Ureter (tissue), 1 donor: ENCODE measurements around the gene LPAR2. TPM values are rescaled to one million over a fixed set of nuclear protein-coding genes. Genes with fewer than 3 reads are reported as not detected.
"Not testable (repeated sequence)": the region's sequence is repeated elsewhere in the genome, so short reads cannot be mapped to it uniquely, and the experiment has no call there.

Source experiments
- DNase-seq: peaks from one replicate; pipeline ENCODE4 v3.0.0-alpha.2; 2020; ENCODE audit warnings: low spot score
- total RNA-seq: library from RNA; stranded (reverse); gene quantifications from one replicate; pipeline ENCODE4 v1.2.4, GENCODE V29; 2023
- donor health status: DM: yes; HTN: yes; CAD: no.

LPAR2 gene
- total RNA-seq, 1 donor from 2014 or later = 28.6 TPM

DNA sequence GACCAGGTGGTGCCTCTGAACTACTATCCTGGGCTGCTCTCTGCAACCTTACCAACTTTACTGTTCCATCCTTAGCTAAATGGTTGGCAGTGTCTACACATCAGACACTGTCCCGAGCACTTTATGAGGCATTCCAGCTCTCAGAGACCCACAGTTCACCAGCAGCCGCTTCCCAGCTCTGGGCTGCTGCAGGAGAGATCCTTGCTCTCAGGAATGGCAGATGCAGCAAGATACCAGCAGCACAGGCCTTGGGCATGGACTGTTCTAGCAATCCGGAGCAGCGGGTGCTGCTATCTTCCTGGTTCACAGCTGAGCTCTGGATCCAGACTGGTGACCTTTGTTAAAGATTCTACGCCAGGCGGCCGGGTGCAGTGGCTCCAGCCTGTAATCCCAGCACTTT lies 3.3 kb upstream of the LPAR2 start:
- no peak for DNase-seq

DNA sequence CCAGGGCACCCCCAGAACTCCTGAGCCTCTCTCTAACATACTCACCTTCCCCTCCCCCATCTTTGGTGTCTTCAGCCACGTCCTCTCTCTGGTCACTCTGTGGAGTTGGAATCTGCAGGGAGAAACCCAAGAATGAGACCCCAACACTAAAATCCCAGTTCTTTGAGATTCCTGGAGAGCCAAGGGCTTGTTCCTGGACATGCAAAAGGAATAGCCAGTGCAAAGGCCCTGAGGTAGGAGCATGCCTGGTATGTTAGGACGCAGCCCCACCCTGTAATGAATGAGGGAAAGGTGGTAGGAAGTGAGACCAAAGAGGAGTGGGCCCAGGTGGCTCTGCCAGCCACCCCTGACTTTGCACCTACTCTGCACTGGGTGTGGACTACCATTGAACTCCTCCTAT lies 2.4 kb upstream of the LPAR2 start:
- DNase-seq = no peak

DNA sequence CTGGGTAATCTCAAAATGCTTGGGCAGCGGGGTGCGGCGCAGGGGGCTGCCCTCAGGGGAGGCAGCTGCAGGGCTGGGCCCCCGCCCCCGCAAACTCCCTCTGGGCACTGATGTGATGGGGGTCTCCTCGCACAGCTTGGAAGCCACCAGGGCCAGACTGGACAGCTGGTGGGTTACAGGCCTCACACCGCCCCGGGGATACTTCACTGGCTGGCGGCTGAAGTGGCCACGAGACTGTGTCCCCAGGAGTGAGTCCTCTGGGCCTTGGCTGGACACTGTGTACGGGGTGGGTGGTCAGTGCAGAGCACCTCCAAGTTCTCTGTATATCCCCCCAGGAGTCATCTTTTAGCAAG lies 2.0 kb upstream of the LPAR2 start:
- DNase-seq = no peak

DNA sequence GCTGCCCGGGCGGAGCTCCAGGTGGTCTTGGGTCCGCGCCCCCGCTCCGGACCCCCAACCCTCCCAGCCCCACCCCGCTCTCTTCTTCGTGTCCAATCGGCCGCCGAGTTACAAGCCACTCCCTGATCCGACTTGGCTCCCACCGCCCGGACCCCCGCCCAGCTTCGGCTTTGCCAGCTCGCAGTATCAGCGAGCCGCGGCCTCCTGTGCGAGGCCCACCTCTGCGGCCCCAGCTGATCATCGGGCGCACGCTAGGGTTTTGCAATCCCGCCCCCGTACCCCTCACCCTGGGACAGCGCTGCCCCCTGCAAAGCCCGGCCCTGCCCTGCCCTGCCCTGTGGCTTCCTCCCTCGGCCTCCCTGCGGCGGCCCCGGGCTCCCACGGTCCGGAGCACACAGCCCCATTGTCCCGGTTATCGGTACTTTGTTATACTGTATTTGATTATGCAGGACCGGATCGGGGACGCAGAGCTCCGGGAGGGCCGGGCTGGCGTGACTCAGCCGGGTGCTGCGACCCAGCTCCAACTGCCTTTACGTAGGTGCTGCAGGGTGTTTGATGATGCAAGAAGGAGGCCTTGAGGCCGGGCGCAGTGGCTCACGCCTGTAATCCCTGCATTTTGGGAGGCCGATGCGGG lies 598 bp upstream of the LPAR2 start:
- peak; percentile 74 for DNase-seq

DNA sequence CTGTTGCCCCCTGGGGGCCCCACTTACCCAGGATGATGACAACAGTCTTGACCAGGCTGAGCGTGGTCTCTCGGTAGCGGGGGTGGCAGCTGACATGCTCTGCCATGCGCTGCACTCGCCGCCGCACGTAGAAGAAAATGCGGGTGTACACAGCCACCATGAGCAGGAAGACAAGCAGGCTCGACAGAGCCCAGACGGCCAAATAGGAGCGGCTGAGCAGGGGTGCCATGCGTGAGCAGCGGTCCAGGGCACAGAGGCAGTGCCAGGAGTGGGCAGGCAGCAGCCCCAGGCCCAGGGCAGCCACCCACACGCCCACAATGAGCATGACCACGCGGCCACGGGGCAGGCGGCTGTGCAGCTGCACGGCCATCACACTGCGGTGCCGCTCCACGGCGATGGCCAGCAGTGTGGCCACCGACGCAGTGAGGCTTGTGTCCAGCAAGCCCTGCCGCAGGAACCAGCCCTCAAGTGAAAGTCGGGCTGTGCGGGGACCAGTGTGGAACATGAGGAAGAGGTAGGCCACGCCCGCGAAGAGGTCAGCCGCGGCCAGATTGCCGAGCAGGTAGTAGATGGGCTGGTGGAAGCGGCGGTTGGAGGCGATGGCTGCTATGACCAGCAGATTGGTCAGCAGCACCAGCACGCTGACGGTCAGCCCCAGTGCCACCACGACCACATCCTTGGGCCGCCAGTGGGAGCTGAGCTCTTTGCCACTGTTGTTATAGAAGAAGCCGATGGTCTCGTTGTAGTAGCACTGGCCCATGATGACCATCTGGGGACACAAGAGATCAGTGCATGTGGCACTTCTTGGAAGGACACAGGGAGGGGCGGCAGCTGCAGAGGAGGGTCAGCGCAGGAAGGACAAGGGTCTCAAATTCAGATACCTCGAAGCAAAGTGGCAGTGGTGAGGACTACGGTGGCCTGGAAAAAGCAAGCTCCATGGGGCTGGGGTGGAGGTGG lies 1.2 kb downstream of the LPAR2 start:
- DNase-seq = no peak

DNA sequence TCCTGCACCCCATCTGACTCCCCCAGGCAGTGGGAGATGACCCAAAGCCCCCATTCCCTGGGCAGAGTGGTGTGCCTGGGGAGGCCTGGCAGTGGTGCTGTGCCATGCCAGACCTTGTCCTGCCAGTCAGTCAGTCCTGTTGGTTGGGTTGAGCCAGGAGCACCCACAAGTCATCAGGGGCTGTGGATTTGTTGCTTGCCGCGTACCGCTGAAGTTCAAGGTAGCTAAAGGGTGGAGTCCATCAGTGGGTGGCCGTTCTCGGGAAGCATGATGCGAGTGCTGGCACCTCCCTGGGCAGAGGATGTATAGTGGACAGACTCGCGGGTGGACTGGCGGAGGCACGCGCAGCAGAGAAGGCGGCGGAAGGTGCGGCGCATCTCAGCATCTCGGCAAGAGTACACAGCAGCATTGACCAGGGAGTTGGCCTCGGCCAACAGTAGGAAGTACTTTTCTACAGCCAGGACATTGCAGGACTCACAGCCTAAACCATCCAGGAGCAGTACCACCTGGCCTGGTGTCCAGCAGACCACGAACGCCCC lies 3.9 kb downstream of the LPAR2 start:
- DNase-seq = no peak

DNA sequence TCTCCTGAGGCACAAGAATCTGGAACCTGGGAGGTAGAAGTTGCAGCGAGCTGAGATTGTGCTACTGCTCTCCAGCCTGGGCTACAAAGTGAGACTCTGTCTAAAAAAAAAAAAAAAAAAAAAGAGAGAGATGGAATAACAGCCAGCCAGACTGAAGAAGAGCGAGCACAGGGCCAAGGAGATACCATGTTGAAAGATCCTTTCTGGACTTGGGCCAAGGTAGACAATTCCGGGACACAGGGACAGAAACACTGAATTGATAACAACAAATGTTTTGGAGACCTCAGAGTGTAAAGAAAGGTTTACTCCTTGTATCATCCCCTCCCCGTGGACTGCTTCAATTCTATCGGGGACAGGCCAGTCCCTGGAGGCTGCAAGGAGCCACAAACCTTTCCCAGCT lies 4.6 kb downstream of the LPAR2 start:
- DNase-seq = no peak

DNA sequence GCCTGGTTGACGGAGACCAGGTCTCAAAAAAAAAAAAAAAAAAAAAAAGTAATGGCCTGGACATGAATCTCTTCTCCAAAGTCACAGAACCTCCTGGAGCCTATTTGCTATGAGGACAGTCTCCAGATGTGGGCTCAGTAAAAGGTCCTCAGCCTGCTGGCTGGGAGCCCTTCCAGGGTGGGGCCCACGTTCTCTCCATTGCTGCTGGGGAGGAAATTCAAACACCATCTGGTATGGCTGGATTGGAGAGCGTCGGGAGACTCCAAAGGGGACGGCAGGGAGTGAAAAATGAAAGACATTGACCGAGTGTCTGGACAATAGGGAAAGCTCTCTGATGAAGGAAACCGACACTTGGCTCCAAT lies 8.2 kb downstream of the LPAR2 start:
- no peak for DNase-seq

DNA sequence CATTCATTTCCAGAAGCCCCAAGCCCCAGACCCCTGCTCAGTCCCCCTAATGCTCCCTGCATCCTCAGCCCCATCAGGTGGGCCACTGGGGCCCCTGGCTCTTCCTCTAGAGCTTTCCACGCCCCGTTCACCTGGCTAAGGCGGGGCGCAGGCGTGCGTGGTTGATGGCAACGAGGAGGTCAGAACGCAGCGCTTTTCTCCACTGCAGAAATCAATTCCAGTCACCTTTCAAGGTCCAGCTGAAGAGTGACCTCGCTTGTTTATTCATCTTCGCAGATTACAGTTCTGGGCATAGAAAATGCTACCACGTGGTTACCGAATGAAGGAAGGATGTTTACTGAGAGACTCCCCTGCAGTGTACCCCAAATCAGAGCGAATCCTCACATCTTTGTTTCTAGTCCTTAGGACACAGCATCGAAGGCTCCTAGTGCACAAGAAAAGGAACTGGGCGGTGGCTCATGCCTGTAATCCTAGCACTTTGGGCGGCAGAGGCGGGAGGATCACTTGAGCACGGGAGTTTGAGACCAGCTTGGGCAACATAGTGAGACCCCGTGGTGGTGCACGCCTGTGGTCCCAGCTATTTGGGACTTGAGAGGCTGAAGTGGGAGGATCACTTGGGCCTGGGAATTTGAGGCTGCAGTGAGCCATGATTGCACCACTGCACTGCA lies 8.7 kb downstream of the LPAR2 start:
- DNase-seq = no peak

DNA sequence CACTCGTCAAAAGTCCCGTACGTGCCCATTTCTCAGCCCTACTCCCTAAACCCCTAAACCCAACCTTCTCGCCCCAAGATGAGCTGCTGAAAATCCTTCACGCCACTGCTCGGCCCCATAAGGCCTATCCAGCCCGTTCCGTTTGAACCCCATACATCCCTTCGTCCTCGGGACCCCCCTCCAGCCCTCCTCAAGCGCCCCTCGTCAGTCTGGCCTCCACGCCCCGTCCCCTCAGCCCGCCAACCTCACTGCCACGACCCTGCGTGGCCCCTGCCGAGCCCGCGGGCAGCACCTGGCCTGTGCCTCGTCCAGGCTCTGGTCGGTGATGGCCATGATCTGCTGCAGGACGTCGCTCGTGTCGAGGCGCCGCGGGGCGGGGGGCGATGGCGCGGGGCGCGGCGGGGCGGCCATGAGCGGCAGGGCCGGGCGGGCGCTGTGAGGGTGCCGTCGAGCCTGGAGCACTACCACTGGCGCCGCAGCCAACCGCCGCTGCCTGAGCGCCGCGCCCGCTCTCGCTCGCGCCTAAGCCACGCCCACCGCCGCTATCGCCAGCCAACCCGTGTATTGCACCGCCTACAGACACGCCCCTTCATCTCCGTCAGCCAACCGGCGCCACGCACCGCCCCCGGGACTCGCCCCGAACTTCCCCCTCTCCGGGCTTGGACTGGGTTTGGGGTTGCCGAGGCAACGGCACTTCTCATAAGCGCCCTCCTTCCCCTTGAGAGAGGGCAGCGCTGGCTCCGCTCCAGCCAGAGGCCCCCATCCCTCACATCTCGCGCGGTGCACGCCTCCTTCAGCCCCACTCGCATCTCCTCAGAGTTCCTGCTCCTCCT lies 9.6 kb downstream of the LPAR2 start, which contains the start of gene PBX4:
PBX4 (minus strand) TSS at position 469 of the 833 bp plus-strand sequence; CDS start at position 411, 58 bp downstream.
- DNase-seq = peak; percentile 96

DNA sequence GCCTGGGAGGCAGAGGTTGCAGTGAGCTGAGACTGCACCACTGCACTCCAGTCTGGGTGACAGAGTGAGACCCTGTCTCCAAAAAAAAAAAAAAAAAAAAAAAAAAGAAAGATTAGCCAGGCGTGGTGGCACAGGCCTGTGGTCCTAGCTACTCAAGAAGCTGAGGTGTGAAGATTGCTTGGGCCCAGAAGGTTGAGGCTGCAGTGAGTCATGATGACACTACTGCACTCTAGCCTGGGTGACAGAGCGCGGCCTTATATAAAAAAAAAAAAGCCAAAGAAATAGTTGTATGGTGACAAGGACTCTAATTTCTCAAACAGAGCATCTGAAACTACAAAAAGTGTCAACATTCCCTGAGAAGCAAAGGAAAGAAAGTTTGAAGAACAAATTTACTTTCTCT lies 12.9 kb downstream of the LPAR2 start:
- DNase-seq = no peak

DNA sequence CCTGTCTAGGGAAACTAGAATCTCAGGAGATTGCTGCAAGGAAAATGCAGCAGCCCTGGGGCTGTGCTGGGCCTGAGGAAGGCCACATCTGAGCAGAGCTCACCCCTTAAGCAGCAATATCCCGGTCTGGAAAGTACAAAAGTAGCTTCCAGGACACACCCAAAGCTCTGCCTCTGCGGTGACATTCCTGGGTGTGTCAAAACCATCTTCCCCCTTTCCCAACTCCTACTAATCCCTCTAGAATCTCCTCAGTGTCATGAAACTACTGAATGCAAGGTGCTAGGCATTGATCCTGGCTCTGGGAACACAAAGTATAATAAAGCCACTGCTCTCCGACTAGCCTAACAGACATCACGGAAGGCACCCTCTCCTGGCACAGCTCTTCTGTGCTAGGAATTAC lies 14.5 kb downstream of the LPAR2 start:
- DNase-seq = no peak

DNA sequence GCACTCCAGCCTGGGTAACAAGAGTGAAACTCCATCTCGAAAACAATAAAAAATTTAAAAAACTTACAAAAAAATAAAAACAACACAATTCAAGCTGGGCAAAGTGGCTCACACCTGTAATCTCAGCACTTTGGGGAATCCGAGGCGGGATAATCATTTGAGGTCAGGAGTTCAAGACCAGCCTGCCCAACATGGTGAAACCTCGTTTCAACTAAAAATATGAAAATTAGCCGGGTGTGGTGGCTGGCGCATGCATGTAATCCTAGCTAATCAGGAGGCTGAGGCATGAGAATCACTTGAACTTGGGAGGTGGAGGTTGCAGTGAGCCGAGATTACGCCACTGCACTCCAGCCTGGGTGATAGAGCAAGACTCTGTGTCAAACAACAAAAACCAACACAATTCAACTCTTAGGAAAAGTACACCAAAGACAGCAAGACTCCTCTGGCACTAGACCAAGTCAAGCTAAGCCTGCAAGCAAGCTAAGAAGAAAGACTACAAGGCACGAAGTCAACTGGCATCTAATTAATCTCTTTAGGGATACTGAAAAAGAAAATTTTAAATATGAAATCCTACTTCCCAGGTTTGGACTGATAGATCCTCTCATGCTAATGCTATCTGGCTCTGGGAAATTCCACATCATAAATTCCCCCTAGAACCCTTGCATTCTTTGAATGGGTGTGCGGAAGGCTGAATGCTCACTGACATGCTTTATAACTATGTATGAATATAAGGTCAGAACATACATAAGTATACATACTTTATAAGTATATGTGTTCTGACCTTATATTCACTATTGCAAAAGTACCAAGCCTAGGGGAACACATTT lies 17.4 kb downstream of the LPAR2 start:
- DNase-seq = no peak

DNA sequence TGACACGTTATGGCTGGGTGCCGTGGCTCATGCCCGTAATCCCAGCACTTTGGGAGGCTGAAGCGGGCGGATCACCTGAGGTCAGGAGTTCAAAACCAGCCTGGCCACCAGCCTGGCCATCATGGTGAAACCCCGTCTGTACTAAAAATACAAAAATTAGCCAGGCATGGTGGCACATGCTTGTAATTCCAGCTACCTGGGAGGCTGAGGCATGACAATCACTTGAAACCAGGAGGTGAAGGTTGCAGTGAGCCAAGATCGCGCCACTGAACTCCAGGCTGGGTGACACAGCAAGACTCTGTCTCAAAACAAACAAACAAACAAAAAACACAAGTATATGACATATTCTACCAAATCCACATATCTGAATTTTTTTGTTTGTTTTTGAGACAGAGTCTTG lies 21.3 kb downstream of the LPAR2 start:
- DNase-seq = not testable (repeated sequence)

DNA sequence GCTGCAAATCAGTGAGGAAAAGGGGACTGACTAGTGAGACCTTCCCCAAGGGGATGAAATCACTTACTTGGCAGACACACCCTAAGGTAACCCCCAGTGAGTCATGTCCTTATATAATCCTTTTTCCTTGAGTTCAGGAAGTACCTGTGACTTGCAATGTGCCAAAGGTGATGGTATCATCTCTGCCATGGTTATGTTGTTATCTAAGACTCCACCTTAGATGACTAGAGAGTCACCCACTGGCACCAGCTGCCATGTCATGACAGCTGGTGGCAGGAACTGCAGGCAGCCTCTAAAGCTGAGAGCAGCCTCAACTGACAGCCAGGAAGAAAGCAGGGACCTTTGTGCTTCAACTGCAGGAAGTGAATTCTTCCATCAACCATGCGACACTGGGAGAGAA lies 22.0 kb downstream of the LPAR2 start:
- no peak for DNase-seq

DNA sequence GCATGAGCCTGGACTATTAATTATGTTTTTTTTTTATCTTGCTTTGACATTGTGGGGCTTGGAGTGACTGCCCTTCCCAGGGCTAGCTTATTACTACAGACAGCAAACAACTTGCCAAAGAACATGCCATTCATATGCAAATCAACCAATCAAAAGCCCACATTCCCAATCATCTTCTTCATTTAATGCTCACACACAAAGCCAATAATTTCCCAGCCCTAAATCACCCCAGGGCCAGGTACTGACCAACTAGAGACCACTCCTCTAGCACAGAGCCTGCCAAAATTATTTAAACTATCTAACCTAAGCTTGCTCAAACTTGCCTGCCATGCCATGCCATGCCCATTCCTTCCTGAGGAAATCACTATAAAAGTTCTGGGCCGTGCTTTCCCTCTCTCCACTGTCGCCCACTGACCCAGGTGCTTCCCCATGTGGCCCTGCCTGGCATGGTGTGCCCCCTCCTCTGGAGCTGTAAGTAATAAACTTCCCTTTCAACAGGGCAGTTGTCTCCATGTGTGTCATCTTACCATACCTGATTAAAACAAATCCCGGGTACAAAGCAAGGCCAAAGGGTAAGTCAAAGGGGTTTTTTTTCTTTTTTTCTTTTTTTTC lies 25.2 kb downstream of the LPAR2 start:
- no peak for DNase-seq

DNA sequence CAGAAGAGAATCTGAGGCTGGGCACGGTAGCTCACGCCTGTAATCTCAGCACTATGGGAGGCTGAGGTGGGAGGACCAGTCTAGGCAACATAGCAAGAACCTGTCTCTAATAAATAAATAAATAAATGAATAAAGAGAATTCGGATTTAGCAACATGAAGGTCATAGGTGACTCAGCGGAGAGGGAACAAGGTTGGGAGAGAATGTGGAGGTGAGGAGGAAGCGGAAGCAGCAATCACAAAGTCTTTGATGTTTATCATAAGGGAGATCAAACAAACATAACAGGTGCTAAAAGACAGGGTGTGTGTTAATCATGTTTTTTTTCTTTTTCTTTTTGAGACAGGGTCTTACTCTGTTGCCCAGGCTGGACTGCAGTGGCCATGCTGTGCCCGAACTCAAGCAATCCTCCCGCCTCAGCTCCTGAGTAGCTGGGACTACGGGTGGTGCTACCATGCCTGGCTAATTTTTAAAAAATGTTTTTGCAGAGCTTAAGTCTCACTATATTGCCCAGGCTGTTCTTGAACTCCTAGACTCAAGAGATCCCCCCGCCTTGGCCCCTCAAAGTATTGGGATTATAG lies 25.8 kb downstream of the LPAR2 start:
- DNase-seq = no peak

DNA sequence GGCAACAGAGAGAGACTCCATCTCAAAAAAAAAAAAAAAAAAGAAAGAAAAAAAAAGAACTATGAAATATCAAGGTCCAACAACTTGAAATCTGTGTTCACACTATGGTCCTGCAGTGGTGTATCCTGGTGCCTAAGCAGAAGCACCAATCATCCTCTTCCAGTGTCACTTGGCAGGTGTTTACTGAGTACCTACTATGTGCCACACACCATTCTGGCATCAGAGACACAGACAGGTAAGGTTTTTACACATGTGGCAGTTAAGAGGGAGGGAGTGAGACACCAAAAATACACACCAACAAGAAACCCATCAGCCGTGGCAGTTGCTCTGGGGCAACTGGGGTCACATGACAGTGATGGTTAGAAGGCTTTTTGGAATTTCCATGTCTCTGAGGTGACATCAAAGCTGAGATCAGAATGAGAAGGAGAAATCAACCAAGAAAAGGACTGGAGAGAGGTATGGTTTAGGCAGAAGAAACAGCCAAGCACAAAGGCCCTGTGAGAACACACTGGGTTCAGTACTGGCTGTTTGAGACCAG lies 27.2 kb downstream of the LPAR2 start:
- DNase-seq = no peak

DNA sequence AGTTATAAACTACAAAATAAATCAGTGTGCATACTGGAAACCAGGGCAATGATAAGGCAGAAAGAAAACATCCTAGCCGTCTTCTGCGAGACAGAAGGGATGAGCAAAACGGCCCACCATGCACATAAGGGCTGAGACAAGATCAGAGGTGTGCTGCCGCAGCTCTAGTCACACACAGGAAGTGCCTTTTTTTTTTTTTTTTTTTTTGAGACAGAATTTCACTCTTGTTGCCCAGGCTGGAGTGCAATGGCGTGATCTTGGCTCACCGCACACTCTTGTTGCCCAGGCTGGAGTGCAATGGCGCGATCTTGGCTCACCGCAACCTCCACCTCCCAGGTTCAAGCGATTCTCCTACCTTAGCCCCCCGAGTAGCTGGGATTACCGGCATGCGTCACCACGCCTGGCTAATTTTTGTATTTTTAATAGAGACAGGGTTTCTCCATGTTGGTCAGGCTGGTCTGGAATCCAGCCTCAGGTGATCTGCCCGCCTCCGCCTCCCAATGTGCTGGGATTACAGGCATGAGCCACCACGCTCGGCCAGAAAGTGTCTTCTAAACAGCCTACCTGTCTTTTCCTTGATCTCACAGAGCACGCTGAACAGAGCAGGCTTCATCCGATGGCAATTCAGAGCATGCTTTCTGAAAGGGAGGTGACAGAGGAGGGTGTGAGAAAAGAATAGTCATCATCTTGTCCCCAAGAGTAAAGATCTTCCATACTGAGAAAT lies 29.1 kb downstream of the LPAR2 start:
- DNase-seq = not testable (repeated sequence)
